GM20000 (cell line): Measurements from ENCODE around the gene DHX29.

Source experiments
- DNase-seq: peaks from one replicate; pipeline ENCODE4 v3.0.0; 2012; ENCODE audit warnings: low spot score
- TF ChIP-seq, protein P1 (sequence below): IDR thresholded peaks from 2 replicates; pipeline ENCODE4 v1.5.1; 2012; ENCODE audit warnings: mild to moderate bottlenecking, control low read depth; ENCODE audit errors: extremely low read depth, missing control alignments

The DHX29 gene

DNA sequence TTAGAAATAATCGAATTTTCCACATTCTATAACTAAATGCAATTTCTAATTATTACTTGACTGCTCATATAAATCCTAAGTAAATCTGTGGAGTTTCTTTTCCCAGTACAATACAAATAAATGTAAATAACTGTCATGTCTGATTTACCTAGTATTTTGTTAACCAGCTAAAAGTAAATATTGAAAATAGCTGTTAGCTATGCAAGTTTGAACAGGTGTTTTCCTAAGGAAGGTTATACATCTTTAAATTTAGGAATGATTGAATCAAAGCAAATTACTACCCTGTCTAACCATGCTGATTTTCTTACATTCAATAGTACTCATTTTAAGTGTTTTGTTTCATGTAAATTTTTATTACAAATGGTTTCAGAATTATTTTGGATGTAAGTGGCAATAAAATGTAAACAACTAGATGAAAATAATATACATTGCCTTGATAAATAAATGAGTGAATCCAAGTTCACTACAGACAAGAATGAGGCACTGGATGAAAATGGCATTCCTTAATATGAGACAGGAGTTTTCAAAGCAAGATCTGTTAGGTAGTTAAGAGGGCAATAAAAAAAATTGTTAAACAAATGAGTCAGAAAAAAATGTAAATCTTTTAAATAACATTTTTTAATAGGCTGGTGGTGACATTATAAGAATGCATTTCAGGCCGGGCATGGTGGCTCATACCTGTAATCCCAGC is 96.2 kb downstream of the DHX29 start:
- DNase-seq = no peak
- TF ChIP-seq, protein P1, sequence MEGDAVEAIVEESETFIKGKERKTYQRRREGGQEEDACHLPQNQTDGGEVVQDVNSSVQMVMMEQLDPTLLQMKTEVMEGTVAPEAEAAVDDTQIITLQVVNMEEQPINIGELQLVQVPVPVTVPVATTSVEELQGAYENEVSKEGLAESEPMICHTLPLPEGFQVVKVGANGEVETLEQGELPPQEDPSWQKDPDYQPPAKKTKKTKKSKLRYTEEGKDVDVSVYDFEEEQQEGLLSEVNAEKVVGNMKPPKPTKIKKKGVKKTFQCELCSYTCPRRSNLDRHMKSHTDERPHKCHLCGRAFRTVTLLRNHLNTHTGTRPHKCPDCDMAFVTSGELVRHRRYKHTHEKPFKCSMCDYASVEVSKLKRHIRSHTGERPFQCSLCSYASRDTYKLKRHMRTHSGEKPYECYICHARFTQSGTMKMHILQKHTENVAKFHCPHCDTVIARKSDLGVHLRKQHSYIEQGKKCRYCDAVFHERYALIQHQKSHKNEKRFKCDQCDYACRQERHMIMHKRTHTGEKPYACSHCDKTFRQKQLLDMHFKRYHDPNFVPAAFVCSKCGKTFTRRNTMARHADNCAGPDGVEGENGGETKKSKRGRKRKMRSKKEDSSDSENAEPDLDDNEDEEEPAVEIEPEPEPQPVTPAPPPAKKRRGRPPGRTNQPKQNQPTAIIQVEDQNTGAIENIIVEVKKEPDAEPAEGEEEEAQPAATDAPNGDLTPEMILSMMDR = no peak
